WERI-Rb-1 (cell line): ENCODE measurements around the gene BCDIN3D.

Experiments
- DNase-seq: peaks from one replicate; pipeline ENCODE4 v3.0.0-alpha.2; 2020
- H3K27ac ChIP-seq: fragments of 250-450 bp; sonication (Bioruptor Pico); 2 replicates; pipeline ENCODE4 v1.5.1; 2020; ENCODE audit warnings: mild to moderate bottlenecking, moderate library complexity
- H3K27me3 ChIP-seq: fragments of 250-450 bp; sonication (Bioruptor Pico); 2 replicates; pipeline ENCODE4 v1.5.1; 2021; ENCODE audit warnings: mild to moderate bottlenecking, low read depth, moderate library complexity; ENCODE audit not compliant: insufficient read depth, severe bottlenecking
- H3K36me3 ChIP-seq: fragments of 250-450 bp; sonication (Bioruptor Pico); 2 replicates; pipeline ENCODE4 v1.5.1; 2020; ENCODE audit warnings: mild to moderate bottlenecking, moderate library complexity
- H3K4me3 ChIP-seq: 2 replicates; pipeline ENCODE4 v1.5.1; 2011; ENCODE audit warnings: low read depth, mild to moderate bottlenecking, control low read depth, low read length
- H3K9me3 ChIP-seq: fragments of 250-450 bp; sonication (Bioruptor Pico); 2 replicates; pipeline ENCODE4 v1.5.1; 2021; ENCODE audit warnings: mild to moderate bottlenecking, moderate library complexity; ENCODE audit not compliant: severe bottlenecking
- CTCF ChIP-seq: IDR thresholded peaks from 2 replicates; pipeline ENCODE4 v1.5.1; 2011; ENCODE audit warnings: low read depth, mild to moderate bottlenecking, control low read depth, inconsistent platforms, low read length

BCDIN3D gene

DNA sequence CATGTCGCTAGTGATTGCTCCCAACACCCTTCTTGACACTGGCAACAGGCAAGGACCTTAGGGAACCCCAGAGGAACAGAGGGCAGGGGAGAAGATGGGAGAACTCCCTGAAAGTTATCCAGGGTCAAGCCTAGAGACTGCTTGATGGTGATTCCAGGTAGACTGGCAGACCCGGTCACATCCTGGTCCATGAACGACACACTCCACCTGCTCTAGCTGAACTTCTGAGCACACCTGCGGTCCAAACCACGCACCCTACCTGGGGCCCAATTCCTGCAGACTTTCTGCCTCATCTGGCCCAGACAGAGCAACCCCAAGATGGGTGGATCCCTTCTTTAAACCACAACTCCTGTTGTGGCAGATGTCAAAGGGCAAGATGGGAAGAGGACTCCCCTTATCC lies 48.9 kb downstream of the BCDIN3D start:
- Histone ChIP-seq H3K27me3 (no peaks in the 10 kb centered on the region), H3K27ac (no peak overlapping the region), H3K36me3 (peaks cover 5% of the 10 kb centered on the region), H3K9me3 (no peaks in the 10 kb centered on the region), H3K4me3 (no peak overlapping the region)
- no peak for TF ChIP-seq CTCF
- no peak for DNase-seq

- no peak for DNase-seq
- no peak for TF ChIP-seq CTCF
- no peak overlapping the region for H3K27ac ChIP-seq
- no peak overlapping the region for H3K4me3 ChIP-seq
- peaks cover 5% of the 10 kb centered on the region for H3K36me3 ChIP-seq
- no peaks in the 10 kb centered on the region for H3K27me3 ChIP-seq
- H3K9me3 ChIP-seq: no peaks in the 10 kb centered on the region
Observed at GRCh38 chr12:49793620-49794019, 49.3 kb downstream of the BCDIN3D start.

- H3K27me3 ChIP-seq: no peaks in the 10 kb centered on the region
- no peaks in the 10 kb centered on the region for H3K9me3 ChIP-seq
- no peak for TF ChIP-seq CTCF
- H3K4me3 ChIP-seq: no peak overlapping the region
- no peak overlapping the region for H3K27ac ChIP-seq
- H3K36me3 ChIP-seq: peaks cover 2% of the 10 kb centered on the region
- no peak for DNase-seq
Observed at GRCh38 chr12:49792976-49793580, 49.8 kb downstream of the BCDIN3D start.

GRCh38 chr12:49792181-49792970 lies 50.5 kb downstream of the BCDIN3D start:
- Histone ChIP-seq H3K9me3 (peaks cover 4% of the 10 kb centered on the region), H3K27me3 (no peaks in the 10 kb centered on the region), H3K27ac (no peak overlapping the region), H3K4me3 (no peak overlapping the region), H3K36me3 (no peaks in the 10 kb centered on the region)
- no peak for TF ChIP-seq CTCF
- no peak for DNase-seq

- no peak for DNase-seq
- H3K36me3 ChIP-seq: no peaks in the 10 kb centered on the region
- H3K4me3 ChIP-seq: no peak overlapping the region
- peaks cover 4% of the 10 kb centered on the region for H3K9me3 ChIP-seq
- H3K27ac ChIP-seq: no peak overlapping the region
- no peaks in the 10 kb centered on the region for H3K27me3 ChIP-seq
- TF ChIP-seq CTCF: no peak
Observed at GRCh38 chr12:49791700-49792099, 51.2 kb downstream of the BCDIN3D start.
